Osteocyte (in vitro differentiated cells): ENCODE results near the gene TRPM3. TPM values are rescaled to one million over a fixed set of nuclear protein-coding genes. Genes with fewer than 3 reads are reported as not detected.

Experiments
- DNase-seq: peaks from one replicate; pipeline ENCODE4 v3.0.0; 2021; ENCODE audit warnings: mixed read lengths; ENCODE audit not compliant: unreplicated experiment; ENCODE audit errors: extremely low spot score
- H3K27ac Mint-ChIP-seq: one replicate; pipeline ENCODE4 v1.8.0; 2021; ENCODE audit warnings: mild to moderate bottlenecking, mixed read lengths; ENCODE audit not compliant: unreplicated experiment
- H3K27me3 Mint-ChIP-seq: one replicate; pipeline ENCODE4 v1.8.0; 2021; ENCODE audit warnings: mixed read lengths; ENCODE audit not compliant: unreplicated experiment
- H3K36me3 Mint-ChIP-seq: one replicate; pipeline ENCODE4 v1.8.0; 2021; ENCODE audit warnings: mixed read lengths; ENCODE audit not compliant: unreplicated experiment
- H3K4me1 Mint-ChIP-seq: one replicate; pipeline ENCODE4 v1.8.0; 2021; ENCODE audit warnings: mixed read lengths; ENCODE audit not compliant: unreplicated experiment
- H3K4me3 Mint-ChIP-seq: one replicate; pipeline ENCODE4 v1.8.0; 2021; ENCODE audit warnings: mild to moderate bottlenecking, moderate library complexity, mixed read lengths; ENCODE audit not compliant: unreplicated experiment
- H3K9me3 Mint-ChIP-seq: one replicate; pipeline ENCODE4 v1.8.0; 2021; ENCODE audit warnings: mixed read lengths; ENCODE audit not compliant: unreplicated experiment
- total RNA-seq: library from RNA; stranded (reverse); gene quantifications from 2 replicates; pipeline ENCODE4 v1.2.1, GENCODE V29; 2021
- TF ChIP-seq, protein P1 (sequence below): fragments of 200-600 bp; sonication (generic); IDR thresholded peaks from 2 replicates; pipeline ENCODE4 v1.5.0; 2021; ENCODE audit warnings: antibody characterized with exemption, mild to moderate bottlenecking, moderate library complexity

Gene TRPM3
- total RNA-seq, 1 donor from 2014 or later: 0.05 TPM

DNA sequence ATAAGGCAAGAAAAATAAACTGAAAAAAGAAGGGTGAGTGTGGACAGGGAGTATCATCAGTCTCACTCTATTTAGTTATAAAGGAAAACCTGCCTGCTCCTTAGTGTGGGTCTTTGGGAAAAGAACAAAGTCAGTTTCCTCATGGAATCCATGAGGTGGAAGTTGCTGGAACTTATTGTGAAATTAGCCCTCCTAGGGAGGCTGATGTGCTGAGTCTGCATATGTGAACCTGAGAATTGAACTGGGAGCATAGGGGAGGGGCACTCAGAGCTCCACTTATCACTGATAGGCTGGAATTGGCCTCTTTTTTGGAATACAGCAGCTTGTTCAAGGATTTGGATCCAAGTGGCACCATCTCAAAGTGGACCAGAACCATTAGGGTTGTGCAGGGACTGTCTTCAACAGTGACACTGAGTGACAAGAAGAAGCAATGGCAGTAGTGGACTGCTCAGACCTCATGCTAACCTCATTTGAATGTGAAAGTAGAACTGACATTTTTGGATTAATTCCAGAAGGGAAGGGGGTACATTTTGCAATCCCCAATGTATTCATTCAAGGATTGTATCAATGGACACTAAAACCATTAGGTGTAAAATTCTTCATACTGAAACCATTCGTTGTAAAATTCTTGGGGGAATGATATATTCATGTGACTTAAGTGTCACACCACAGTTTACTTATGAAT is 603.4 kb downstream of the TRPM3 start:
- no peak overlapping the region for H3K27ac Mint-ChIP-seq
- H3K27me3 Mint-ChIP-seq: no peaks in the 10 kb centered on the region
- H3K36me3 Mint-ChIP-seq: no peaks in the 10 kb centered on the region
- TF ChIP-seq, protein P1, sequence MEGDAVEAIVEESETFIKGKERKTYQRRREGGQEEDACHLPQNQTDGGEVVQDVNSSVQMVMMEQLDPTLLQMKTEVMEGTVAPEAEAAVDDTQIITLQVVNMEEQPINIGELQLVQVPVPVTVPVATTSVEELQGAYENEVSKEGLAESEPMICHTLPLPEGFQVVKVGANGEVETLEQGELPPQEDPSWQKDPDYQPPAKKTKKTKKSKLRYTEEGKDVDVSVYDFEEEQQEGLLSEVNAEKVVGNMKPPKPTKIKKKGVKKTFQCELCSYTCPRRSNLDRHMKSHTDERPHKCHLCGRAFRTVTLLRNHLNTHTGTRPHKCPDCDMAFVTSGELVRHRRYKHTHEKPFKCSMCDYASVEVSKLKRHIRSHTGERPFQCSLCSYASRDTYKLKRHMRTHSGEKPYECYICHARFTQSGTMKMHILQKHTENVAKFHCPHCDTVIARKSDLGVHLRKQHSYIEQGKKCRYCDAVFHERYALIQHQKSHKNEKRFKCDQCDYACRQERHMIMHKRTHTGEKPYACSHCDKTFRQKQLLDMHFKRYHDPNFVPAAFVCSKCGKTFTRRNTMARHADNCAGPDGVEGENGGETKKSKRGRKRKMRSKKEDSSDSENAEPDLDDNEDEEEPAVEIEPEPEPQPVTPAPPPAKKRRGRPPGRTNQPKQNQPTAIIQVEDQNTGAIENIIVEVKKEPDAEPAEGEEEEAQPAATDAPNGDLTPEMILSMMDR: no peak
- H3K9me3 Mint-ChIP-seq: no peaks in the 10 kb centered on the region
- DNase-seq: no peak
- no peak overlapping the region for H3K4me3 Mint-ChIP-seq
- no peaks in the 10 kb centered on the region for H3K4me1 Mint-ChIP-seq

DNA sequence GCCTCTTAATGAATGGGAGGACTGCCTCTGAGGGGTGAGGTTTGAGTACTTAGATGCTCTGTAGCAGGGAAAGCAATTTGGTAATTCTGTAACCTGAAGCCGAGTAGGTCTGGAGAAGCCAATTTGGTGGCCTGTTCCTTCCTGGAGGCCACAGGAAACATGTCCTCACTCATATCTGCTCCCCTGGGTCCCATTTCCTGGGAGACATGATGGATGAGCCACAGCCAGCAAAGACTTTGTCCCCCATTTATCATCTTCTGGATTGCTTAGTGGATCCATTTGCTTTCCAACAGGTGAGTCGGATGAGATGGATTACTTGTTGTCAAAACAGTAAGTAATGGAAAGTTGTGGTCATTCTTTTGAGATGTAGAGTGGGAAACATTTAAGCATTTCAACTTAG is 607.1 kb downstream of the TRPM3 start:
- TF ChIP-seq, protein P1: no peak
- no peak for DNase-seq
- H3K9me3 Mint-ChIP-seq: no peaks in the 10 kb centered on the region
- H3K27ac Mint-ChIP-seq: no peak overlapping the region
- no peaks in the 10 kb centered on the region for H3K36me3 Mint-ChIP-seq
- no peaks in the 10 kb centered on the region for H3K4me1 Mint-ChIP-seq
- no peak overlapping the region for H3K4me3 Mint-ChIP-seq
- no peaks in the 10 kb centered on the region for H3K27me3 Mint-ChIP-seq

DNA sequence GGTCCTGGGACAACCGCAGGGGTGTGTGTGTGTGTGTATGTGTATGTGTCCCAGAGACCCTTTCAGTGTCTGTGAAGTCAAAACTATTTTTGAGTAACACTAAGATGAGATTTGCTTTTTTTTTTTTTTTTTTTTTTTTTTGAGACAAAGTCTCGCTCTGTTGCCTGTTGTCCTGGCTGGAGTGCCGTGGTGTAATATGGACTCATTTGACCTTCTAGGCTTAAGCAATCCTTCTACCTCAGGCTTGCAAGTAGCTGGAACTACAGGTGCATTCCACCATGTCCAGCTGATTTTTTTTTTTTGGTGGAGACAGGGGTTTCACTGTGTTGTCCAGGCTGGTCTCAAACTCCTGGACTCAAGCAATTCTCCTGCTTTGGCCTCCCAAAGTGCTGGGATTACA is 609.6 kb downstream of the TRPM3 start:
- Mint-ChIP-seq H3K4me3 (no peak overlapping the region), H3K27me3 (no peaks in the 10 kb centered on the region), H3K36me3 (no peaks in the 10 kb centered on the region), H3K9me3 (no peaks in the 10 kb centered on the region), H3K27ac (no peak overlapping the region), H3K4me1 (no peaks in the 10 kb centered on the region)
- DNase-seq: no peak
- TF ChIP-seq, protein P1: no peak

DNA sequence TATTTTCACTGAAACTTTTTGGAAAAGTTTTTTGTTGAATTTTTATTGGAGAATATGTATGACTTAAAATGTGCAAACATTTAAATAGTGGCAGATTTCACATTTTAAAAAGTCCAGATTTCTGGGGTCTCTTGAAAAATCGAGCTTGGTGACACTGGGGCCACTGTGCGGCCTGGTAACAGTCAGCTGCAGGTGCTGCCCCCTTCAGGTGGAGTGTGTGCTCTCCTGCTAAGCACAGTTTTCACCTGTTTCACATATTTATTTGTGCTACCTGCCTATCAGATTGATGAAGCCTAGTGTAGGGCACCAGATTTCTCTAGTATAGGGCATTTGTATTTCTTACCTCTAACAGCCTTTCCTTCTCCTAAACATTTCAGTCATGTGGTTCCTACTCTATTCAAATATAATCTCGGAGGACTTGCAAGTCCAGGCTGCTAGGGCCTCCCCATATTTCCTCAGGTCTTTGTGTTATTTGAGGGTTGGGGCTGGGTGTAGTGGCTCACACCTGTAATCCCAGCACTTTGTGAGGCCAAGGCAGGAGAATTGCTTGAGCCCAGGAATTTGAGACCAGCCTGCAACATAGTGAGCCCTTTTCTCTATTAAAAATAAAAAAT is 611.2 kb downstream of the TRPM3 start:
- no peak for DNase-seq
- Mint-ChIP-seq H3K27me3 (no peaks in the 10 kb centered on the region), H3K36me3 (no peaks in the 10 kb centered on the region), H3K4me1 (peaks cover 5% of the 10 kb centered on the region), H3K27ac (no peak overlapping the region), H3K9me3 (no peaks in the 10 kb centered on the region), H3K4me3 (no peak overlapping the region)
- TF ChIP-seq, protein P1: peak; percentile 52

DNA sequence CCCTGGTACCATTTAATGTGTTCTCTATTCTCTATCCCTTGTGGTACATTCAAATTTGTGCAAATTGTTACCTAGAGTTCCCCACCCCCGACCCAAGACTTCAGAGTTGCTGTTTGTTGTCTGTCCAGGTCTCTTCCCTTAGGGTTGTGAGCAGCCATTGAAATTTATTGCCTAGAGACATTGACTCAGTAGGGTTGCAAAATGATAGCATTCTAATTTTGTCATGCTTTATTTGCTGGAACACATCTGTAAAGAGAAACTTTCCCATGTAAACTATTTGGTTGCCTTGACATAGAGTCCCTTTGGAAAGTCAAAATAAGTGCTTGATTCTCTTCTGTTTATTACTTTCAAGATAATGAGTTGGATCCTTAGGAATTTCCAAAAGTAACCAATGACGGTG is 615.3 kb downstream of the TRPM3 start:
- TF ChIP-seq, protein P1: no peak
- Mint-ChIP-seq H3K9me3 (no peaks in the 10 kb centered on the region), H3K27me3 (no peaks in the 10 kb centered on the region), H3K4me1 (peaks cover 15% of the 10 kb centered on the region), H3K27ac (peak overlapping the region; percentile 34), H3K4me3 (no peak overlapping the region), H3K36me3 (no peaks in the 10 kb centered on the region)
- no peak for DNase-seq
